ENCODE measurements around the gene COPS7A.
A peak's percentile ranks its signal among the peaks of the same experiment; 100 is the strongest.

The COPS7A gene, protein sequence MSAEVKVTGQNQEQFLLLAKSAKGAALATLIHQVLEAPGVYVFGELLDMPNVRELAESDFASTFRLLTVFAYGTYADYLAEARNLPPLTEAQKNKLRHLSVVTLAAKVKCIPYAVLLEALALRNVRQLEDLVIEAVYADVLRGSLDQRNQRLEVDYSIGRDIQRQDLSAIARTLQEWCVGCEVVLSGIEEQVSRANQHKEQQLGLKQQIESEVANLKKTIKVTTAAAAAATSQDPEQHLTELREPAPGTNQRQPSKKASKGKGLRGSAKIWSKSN

DNA sequence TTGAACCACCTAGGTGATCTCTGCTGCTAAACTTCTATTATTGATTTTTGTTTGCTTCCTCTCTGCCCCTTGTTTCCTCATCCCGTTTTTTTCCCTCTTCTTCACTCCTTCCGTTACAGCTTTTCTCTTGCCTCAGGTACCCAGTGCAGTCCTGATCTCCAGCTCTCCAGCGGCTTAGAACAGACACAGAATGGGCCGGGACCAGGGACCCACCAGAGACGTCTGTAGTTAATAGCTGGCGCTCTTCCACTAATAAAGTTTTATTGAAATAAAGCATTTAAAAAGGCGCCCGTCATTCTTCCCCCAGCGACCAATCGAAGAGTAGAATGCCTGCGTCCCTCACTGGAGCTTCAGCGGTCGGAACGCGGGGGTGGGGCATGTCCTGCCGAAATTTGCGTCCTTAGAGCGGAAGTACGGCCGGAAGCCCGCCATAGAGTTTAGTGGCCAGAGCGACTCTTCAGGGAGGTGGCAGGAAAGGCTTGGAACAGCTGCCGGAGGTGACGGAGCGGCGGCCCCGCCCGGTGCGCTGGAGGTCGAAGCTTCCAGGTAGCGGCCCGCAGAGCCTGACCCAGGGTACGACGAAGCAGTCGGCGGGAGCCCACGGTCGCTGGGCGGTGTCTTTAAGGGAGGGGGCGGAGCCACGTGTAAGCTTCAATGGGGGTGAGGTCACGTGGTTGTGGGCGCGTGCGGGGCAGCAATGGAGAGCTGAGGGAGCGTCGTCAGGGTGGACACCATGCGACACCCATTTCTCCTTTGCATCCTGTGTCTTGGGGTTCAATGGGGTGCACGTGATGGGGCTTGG lies at the start of gene COPS7A:
COPS7A (plus strand) TSS at position 440 of the 802 bp plus-strand sequence. CDS start 611 bp downstream, outside the sequence.
- peak; percentile 98 for DNase-seq

DNA sequence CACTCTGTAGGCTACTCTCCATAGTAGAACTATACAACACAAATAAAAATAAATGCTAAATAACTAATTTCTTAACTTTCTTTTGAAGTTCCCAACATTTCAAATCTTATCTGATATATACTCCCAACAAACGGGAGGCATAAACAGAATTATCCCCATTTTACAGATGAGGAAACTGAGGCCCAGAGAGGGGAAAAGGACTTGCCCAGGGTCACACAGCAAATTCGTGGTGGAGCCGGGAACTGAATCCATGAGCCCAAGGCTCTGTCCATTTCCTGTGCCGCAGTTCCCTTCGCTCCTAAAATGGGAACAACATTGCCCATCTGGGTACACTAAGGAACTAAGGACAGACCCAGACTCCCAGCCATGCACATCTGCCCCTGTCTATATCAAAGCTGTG lies 46.9 kb upstream of the COPS7A start:
- no peak for DNase-seq

DNA sequence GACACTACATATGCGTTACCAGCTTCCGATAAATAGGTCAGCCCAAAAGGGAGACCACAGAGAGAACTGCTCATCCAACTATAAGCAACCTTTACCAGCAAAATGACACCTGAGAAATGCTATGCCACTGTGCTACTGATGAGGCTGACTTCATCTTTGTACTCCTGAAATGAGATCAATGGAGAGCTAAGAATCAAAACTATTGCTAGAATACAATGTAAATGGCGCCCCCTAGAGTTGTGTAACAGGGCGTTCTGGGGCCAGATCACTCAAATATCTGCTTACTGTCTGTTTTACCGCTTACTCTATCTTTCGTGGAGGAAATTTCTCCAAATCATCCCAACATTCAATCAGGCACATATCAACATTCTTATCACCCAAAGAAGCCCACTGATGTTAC lies 39.2 kb upstream of the COPS7A start:
- DNase-seq = peak; percentile 67

DNA sequence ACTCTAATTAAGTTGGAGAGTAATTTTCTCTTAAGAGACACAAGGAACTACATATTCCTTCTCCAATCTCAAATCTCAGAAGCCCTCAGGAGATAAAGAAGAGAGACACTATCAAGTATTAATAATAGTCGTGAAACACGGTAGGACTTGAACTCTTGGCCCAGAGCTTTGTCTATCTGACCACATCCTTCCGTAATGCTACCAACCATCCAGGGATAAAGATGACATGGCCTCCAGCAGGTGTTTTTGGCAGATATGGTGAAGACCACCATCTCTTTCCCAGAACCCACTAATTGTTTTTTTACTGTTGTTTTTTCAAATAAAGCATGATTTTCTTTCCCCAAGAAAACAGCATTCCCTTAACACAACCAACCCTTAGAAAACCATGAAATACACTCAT lies 38.0 kb upstream of the COPS7A start:
- DNase-seq = no peak

DNA sequence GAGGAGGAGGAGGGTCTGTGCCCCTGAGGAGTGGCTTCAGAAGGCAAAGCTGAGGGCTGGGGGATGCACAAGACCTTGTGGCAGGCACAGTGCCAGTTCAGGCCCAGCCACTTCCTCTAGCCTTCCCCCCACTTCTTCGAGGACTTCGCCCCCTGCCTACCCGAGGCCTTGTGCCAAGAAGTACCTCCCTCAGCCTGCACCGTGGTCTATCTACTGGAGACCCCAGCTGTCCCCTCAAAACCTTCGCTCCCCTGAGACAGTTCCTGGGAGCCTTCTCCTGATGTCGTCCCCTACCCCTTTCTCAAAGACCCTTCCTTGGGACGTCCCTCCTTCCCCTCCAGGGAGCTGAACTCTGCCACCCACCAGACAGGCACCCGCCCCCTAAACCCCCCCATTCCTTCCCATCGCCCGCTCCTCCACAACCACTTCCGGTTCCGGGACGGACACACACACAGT lies 35.3 kb upstream of the COPS7A start:
- peak; percentile 53 for DNase-seq

DNA sequence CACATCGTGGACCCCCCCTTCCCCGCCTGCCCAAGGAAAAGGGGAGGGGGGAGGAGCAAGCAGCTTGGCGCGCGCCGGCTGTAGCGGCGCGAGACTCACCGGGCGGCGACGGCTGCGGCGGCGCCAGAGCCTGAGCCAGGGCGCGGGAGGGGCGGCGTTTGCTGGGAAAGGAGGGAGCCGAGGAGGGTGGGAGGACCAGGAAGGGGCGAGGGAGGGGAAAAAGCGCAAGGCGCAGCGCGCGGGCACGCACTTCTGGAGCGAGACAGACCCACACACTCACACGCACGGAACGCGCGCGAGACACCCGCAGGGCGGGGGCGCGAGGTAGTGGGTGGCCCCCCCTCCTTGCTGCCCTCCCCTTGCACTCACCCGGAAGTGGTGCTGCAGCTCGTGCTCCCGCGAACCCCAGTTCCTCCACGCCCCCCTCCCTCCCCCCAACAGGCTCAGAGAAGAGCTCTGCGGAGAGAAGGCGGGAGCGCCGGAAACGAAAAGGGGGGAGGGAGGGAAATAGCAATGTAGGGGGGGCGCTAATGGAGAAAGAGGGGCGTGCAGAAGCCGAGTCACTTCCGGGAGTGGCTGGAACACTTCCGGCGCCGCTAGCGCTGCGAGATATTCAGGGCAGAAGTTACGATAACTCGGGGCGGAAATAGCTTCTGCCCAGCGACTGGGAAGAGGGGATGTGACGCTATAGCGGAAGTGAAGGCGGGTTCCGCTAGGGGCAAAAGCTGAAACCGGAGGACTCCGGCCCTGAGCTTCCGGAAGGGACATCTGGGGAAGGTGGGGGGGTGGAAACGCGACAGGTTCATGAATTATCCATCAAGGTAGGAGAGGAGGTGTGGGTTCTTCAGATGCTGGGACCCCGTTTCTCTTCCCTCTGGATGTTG lies 34.6 kb upstream of the COPS7A start, which contains the start of gene ZNF384:
ZNF384 (minus strand) TSS at position 377 of the 884 bp plus-strand sequence. CDS start 9,855 bp downstream, outside the sequence.
- peak; percentile 95 for DNase-seq

DNA sequence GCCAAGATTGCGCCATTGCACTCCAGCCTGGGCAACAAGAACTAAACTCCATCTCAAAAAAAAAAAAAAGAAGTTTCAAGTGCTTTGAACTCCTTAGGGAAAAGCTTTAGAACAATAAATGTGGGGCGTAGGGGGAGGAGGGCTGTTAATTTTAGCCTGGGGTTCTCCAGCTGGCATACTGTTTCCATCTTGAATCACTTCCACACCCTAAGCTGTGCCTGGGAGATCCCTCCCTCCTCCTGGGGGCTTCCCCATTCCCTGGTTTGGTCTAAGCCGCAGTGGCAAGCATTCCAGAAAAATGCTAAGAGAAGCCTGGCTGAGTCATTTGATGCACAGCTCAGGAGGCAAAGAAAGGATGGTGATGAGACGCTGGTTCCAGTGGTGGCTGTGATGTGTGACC lies 32.4 kb upstream of the COPS7A start:
- DNase-seq = no peak

DNA sequence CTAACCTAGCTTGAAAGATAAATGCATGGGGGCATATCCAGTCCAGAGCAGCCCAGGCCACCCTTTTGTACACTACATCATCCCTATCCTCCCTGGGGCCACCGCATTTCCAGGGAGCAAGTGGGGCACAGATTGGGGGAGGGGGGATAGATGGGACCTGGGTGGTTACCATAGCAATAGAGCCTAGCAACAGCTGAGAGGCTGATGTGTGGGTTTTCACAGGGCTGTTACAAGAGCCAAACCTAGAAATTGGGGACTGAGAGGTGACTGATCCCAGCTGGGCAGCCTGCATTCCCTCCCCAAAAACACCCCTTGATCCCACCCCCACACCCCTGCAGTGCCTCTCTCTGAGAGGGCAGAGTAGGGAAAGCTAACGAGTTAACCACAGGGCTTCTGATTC lies 31.0 kb upstream of the COPS7A start:
- no peak for DNase-seq

DNA sequence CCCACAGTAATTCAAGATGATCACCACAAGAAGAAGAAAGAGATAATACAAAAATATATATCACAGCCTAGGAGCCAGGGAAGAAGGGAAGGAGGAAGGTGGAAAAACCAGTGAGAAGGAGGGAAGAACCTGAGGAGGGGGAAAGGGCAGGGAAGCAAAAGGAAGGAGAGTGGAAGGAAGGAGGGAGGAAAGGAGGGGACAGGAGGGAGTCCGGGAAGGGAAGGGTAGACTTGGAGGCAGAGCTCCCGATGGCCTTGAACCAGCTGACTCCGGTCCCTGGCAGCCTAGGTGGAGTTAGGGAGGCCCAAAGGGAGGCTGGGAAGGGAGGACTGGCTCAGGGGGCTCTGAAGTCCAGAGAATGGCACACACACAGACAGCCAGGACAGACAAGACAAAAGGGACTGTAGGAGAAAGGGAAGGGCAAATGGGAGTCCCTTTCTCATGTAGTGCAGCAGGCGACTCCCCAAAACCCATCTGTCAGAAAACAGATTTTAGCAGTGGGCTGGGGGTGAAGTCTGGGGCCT lies 30.0 kb upstream of the COPS7A start:
- no peak for DNase-seq

DNA sequence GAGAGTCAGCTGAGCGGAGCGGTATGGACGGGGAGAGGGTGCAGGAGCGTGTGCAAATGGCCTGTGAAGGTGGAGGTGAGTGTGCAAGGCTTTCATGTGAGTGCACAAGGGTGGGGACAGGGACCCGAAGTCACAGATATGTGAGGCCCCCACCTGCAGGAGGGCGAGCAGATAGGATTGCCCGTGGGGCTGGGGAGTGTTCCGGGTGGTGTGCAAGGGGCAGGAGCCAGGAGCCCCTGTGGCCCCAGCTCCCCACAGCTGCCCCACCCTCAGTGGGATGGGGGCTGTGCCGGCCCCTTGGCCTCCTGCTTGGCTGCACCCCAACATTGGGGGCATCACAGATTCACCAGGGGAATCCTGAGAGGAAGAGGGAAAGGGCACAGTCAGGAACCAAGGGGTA lies 29.1 kb upstream of the COPS7A start:
- DNase-seq = no peak

DNA sequence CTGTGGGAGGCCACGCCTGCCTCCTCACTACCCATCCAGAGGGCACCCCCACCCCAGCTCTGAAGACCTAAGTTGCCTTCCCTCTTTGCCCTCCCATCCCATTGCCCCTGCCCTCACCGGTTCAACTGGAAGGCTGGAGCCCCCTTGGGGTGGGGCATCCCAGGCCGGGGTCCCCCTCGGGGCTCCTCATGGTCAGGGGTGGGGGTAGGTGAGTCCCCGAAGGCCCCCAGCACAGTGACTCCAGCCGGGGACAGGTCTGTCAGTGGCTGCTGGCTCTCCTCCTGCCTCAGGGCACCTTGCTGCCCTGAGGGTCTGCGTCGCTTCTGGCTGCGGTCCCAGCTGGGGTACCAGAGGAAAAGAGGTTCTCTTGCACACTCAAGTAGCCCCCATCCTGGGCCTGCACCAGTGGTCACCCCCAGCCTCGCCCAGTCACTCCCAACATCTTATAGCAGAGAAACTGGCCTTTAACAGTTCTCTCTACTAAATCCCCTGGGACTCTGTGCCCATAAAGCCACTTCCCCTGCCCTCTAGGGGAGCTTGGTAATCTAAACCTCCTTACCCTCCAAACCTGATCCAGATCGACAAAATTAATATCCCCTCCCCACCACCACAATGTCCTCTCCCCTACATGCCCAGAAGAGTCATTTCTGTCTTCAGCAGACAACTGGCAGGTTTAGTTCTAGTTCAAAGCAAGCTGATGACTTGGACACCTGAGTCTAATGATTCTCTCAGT lies 28.4 kb upstream of the COPS7A start:
- DNase-seq = no peak

DNA sequence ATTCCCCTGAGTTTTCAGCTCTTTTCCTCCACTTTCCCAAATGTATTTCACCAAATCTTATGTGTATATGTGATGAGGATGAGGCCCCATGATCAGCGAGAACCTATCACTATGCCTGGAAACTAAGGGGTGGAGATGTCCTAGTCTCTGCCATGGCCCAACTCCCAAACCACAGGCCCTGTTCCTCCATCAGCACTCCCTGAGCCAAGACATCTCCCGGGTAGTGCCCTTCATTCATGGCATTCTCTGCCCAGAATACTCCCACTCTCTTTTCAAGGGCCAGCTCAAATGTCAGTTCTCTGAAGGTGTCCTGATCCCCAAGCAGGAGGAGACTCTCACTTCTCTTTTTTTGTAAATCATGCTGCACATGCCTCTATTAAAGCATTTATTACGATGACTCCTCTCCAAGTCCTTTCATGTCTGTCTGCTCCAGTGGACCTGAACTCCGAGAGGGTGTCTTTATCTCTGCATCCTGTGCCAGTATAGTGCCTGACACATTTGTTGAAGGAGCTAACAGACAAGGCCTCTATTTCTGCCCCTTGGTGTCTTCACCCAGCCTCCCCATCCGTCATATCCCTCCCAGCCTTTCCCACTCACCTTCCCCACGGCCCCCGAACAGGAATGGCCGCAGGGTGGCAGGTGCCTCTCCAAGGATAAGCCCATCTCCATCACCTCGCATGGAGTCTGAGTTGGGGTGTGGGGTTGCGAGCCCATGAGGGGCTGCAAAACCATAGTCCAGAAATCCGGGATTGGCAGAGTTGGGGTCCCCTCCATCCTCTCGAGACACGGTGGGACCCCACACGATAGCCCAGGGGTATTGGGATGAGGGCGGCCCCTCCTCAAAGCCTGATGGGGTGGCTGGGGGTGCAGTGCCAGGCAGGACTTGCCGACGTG lies 26.9 kb upstream of the COPS7A start:
- no peak for DNase-seq

DNA sequence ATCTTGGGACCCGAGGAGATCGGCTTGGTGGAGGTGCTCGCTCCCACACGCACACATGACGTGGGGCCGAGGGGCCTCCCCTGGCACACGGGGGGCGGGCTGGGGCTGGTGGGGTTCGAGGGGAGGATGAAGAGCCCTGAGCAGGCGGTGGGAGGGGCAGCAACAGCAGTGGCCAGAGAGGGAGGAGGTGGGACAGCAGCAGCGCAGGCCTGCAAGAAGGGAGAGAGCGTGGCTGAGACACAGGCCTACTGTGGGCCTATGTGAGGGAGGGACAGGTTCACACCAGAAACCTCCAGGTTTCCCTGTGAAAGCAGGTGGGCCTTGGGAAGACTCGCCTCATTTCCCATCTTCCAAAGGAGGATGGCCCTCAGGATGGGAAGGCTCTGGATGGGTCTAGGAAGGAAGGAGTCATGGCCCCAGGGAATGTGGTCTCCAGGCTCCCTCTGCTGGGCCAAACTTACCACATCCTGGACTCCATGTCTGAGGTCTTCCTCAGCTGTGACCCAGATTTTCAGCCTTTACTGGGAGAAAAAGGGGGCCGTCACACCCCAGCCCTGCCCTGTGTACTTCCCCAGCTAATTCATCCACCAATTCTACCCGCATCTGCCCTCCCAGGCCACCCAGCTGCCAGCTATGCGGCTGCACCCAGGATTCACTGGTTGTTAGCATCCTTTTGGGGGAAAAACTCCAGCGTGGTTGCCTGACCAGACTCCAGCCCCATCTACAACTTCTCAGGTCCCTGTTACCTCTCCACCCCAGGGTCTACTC lies 26.1 kb upstream of the COPS7A start:
- DNase-seq = peak; percentile 27

DNA sequence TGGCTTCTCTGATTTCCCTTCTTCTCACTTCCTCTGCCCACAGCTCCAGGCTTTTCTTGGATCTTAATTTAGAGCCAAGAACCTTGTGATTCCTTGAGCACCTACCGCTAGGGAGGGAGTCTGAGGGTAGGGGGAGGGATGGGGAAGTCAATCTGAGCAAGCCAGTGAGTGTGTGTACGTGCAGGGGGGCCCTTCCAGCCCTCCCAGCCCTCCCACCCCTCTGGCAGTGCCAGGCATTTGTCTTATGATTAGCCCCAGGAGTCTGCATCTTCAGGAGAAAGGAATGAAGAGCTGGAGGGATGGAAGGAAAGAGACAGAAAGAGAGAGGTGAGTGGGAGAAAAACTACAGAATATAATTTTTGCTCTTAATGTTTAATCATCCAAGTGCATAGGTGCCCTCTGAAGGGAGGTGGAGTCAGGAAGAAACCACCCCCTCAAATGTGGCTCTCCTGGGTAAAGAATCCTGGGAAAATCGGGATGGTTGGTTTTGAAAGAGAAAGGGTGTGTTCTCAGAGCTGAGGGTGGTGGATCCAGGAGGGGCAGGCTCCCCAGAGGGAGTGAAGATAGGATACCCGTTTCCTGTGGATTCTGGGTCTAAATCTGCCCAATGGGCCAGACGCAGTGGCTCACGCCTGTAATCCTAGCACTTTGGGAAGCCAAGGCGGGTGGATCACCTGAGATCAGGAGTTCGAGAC lies 25.3 kb upstream of the COPS7A start:
- DNase-seq = no peak

DNA sequence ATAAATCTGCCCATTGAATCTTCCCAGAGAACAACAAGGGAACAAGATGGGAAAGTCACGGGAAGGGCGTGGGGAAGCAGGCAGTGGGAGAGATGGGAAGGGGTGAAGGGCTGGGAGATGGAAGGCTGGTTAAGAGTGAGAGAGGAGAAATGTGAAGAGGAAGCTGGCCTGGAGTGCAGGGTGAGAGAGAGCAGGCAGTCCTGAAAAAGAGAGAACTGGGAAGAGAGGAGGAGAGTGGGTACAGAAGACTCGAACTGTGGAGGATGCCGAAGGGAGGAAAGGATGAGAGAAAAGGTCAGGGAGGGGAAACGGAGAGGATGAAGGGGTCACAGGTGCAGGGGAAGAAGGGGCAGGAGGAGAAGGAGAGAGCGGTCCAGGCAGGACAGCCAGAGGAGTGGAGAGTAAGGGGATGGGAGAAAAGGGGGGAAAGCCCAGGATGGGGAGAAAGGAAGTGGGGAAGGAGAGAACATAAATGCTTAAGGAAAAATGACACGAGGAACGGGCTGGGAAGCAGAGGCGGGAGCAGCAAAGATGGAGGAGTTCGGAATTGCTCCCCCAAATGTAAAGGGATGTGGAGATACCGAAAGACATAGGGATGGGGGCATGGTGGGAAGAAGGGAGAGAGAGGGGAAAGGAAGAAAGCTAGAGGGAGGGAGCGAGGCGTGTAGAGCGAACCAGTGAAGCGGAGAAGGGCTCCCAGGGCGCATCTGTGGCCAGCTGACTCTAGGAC lies 24.4 kb upstream of the COPS7A start:
- no peak for DNase-seq

DNA sequence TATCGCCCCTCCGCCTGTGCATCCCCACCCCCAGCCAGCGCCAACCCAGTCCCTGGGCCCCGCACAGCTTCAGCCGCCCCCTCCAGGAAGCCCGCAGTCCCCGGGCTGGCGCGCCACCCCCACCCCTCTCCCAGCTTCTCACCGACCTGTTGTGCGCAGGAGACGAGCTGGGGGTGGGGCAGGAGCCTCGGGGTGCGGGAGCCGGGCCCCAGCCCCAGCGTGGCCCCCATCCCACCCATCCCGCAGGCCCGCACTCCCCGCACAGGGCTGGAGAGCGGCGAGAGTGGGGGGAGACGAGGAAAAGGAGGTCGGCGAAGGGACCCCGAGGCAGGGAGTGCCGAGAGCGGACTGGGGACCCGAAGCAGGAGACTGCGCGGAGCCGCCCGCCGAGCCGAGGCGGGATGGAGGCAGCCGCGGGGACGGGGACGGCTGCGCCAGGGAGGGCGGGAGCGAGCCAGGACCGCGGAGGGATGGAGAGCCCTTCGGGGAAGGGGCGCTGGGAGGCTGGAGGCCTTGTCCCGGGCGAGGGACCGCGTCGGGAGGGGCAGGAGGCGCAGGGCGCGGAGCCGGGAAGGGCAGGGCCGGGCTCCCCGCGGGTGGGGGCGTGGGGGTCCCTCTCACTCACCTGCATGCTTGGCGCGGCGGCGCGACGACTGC lies 23.7 kb upstream of the COPS7A start:
- DNase-seq = peak; percentile 22

DNA sequence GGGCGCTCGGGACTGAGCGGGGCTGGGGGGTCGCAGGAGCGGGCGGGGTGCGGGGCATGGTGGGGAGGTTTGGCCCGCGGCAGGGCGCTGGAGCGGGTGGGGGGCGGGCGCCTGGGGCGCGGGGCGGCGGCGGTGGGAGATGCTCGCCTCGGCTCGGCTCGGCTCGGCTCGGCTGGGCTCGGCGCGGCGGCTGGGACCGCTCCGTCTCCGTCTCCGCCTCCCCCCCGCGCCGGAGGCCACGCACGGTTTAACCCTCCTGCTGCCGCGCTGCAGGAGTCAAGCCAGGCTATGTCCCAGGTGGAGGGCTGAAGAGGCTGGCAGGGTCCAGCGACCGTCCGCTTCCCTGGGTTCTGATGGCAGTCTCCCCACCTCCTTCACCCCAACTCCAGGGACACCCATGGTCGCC lies 23.2 kb upstream of the COPS7A start, which contains the start of gene PIANP:
PIANP (minus strand) TSS at position 170 of the 406 bp plus-strand sequence. CDS start 2,754 bp downstream, outside the sequence.
- peak; percentile 62 for DNase-seq
